OCI-LY3 (cell line): Measurements from ENCODE around the gene SCN8A.

Experiments used
- H2AFZ ChIP-seq: fragments of 200-600, 300-600 bp; shearing (Covaris generic); 2 replicates; pipeline ENCODE4 v1.6.0; 2014; ENCODE audit warnings: antibody characterized with exemption, low read depth, low read length
- H3K27ac ChIP-seq: fragments of 200-600, 300-600 bp; sonication (generic); 2 replicates; pipeline ENCODE4 v1.5.1; 2014; ENCODE audit warnings: mild to moderate bottlenecking, low read length, moderate library complexity, mixed read lengths
- H3K27me3 ChIP-seq: fragments of 200-600, 300-600 bp; sonication (generic); 2 replicates; pipeline ENCODE4 v1.6.1; 2014; ENCODE audit warnings: low read depth, low read length, mixed read lengths
- H3K36me3 ChIP-seq: fragments of 200-600, 300-600 bp; sonication (generic); replicated peaks from 2 replicates; pipeline ENCODE3; 2014; ENCODE audit warnings: low read depth, low read length, mixed read lengths
- H3K4me1 ChIP-seq: fragments of 300-600, 200-600 bp; sonication (generic); 2 replicates; pipeline ENCODE4 v1.6.1; 2014; ENCODE audit warnings: low read length, mixed read lengths
- H3K4me2 ChIP-seq: fragments of 200-600, 300-600 bp; sonication (generic); 2 replicates; pipeline ENCODE4 v1.6.1; 2014; ENCODE audit warnings: low read length, mixed read lengths
- H3K4me3 ChIP-seq: fragments of 300-600, 200-600 bp; sonication (generic); 2 replicates; pipeline ENCODE4 v1.5.1; 2014; ENCODE audit warnings: antibody characterized with exemption, mild to moderate bottlenecking, low read length, moderate library complexity
- H3K79me2 ChIP-seq: fragments of 300-600, 200-600 bp; shearing (Covaris generic); 2 replicates; pipeline ENCODE4 v1.6.1; 2014; ENCODE audit warnings: mild to moderate bottlenecking, low read length, mixed read lengths
- H3K9ac ChIP-seq: fragments of 300-600, 200-600 bp; shearing (Covaris generic); 2 replicates; pipeline ENCODE4 v1.6.0; 2014; ENCODE audit warnings: mild to moderate bottlenecking, low read length, moderate library complexity
- H3K9me3 ChIP-seq: fragments of 200-600, 300-600 bp; shearing (Covaris generic); 2 replicates; pipeline ENCODE4 v1.6.1; 2014; ENCODE audit warnings: low read length, mixed read lengths; ENCODE audit not compliant: insufficient read depth
- H4K20me1 ChIP-seq: fragments of 200-600, 300-600 bp; sonication (generic); 2 replicates; pipeline ENCODE4 v1.6.1; 2016; ENCODE audit warnings: low read length, mixed read lengths; ENCODE audit not compliant: insufficient read depth
- EZH2phosphoT487 ChIP-seq: fragments of 200-600 bp; shearing (Covaris generic); IDR thresholded peaks from 2 replicates; pipeline ENCODE4 v1.6.1; 2018; ENCODE audit warnings: antibody characterized with exemption, mixed run types, low read depth
- TF ChIP-seq, protein P1 (sequence below): fragments of 200-600, 300-600 bp; sonication (generic); IDR thresholded peaks from 2 replicates; pipeline ENCODE4 v1.5.1; 2014; ENCODE audit warnings: antibody characterized with exemption, low read length, low read depth

SCN8A gene

DNA sequence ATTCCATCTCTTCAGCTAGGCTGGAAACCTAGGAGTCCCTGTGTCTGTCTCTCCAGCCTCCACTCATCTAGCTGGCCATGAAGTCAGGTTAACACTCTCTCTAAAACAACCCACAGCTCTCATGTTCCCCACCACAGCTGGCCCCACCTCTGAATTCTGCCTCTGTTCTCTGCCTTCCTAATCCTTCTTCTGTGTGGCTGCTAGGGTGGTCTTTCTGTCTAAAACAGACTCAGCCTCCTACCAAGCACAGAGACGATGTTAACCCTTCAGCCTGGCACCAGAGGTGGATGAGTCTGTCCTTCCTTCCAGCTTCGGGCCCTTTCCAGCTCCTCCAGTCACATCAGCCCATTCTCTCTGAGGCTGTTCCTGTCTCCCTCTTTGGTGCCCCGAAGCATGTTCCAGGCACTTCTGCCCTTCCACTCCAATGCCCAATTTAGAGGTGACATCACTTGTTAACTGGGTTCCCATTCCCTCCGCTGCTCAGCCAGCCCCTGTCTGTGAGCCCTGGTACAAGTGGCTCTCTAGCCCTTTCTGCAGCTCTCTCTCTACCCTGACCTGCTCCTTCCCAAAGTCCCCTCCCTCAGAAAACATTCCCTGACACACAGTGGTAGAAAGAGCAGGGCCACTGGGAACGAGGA lies 248.4 kb downstream of the SCN8A start:
- Histone ChIP-seq H3K4me1 (no peaks in the 10 kb centered on the region), H3K27me3 (peaks cover 64% of the 10 kb centered on the region), H3K9me3 (no peaks in the 10 kb centered on the region)

DNA sequence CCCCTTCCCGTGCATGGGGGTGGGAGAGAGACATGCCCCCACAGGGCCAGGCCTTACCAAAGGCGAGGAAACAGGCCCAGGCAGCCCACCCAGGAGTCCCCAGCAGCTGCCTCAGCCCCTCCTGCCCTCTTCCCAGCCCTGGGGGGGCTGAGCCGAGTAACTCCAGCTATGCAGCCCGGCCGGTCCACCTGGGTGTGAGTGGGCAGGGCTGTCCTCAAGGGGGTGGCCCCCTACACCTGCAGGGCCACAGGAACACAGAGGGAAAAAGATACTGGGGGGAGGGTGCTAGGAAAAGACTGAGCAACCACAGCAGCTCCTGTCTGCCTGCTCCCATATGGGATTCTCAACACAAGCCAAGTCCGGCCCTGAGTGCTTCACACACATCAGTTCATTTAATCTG lies 249.9 kb downstream of the SCN8A start:
- H3K36me3 ChIP-seq = no peaks in the 10 kb centered on the region
- no peak overlapping the region for H3K27ac ChIP-seq
- H3K9ac ChIP-seq = no peak overlapping the region
- H3K79me2 ChIP-seq = no peaks in the 10 kb centered on the region
- TF ChIP-seq EZH2phosphoT487 = no peak
- TF ChIP-seq, protein P1, sequence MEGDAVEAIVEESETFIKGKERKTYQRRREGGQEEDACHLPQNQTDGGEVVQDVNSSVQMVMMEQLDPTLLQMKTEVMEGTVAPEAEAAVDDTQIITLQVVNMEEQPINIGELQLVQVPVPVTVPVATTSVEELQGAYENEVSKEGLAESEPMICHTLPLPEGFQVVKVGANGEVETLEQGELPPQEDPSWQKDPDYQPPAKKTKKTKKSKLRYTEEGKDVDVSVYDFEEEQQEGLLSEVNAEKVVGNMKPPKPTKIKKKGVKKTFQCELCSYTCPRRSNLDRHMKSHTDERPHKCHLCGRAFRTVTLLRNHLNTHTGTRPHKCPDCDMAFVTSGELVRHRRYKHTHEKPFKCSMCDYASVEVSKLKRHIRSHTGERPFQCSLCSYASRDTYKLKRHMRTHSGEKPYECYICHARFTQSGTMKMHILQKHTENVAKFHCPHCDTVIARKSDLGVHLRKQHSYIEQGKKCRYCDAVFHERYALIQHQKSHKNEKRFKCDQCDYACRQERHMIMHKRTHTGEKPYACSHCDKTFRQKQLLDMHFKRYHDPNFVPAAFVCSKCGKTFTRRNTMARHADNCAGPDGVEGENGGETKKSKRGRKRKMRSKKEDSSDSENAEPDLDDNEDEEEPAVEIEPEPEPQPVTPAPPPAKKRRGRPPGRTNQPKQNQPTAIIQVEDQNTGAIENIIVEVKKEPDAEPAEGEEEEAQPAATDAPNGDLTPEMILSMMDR = no peak
- peaks cover 74% of the 10 kb centered on the region for H3K27me3 ChIP-seq
- H2AFZ ChIP-seq = no peak overlapping the region
- H4K20me1 ChIP-seq = no peaks in the 10 kb centered on the region
- H3K4me1 ChIP-seq = no peaks in the 10 kb centered on the region
- no peak overlapping the region for H3K4me2 ChIP-seq
- H3K4me3 ChIP-seq = no peak overlapping the region
- no peaks in the 10 kb centered on the region for H3K9me3 ChIP-seq

More for the DNA sequence above, 248.4 kb downstream of the SCN8A start:
- Histone ChIP-seq H2AFZ (no peak overlapping the region), H3K79me2 (no peaks in the 10 kb centered on the region), H4K20me1 (no peaks in the 10 kb centered on the region), H3K4me2 (no peak overlapping the region), H3K4me3 (no peak overlapping the region), H3K9ac (no peak overlapping the region), H3K36me3 (no peaks in the 10 kb centered on the region), H3K27ac (no peak overlapping the region)
- TF ChIP-seq EZH2phosphoT487 = no peak
- TF ChIP-seq, protein P1 = no peak

DNA sequence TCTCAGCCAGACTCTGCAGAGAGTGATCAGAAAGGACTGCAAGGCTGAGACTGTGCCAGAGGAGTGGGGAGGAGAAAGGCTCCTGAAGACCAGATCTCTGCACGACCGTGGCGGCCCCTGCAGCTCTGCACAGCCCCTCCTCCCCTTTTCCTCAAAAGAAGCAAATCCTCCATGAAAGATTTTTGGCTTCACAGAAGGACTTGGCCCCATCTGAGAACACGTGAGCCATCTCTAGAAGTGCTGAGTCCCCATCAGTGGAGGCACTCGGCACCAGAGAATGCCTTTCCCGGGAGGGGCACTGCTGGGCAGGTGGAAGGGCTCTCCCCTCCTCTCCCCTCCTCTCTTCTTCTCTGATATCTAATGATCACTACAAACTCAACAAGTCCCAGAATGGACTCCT lies 250.7 kb downstream of the SCN8A start:
- no peaks in the 10 kb centered on the region for H3K9me3 ChIP-seq
- TF ChIP-seq, protein P1 = no peak
- TF ChIP-seq EZH2phosphoT487 = no peak
- no peaks in the 10 kb centered on the region for H4K20me1 ChIP-seq
- H3K4me3 ChIP-seq = no peak overlapping the region
- H2AFZ ChIP-seq = no peak overlapping the region
- H3K36me3 ChIP-seq = no peaks in the 10 kb centered on the region
- H3K79me2 ChIP-seq = no peaks in the 10 kb centered on the region
- H3K9ac ChIP-seq = no peak overlapping the region
- H3K4me1 ChIP-seq = no peaks in the 10 kb centered on the region
- no peak overlapping the region for H3K4me2 ChIP-seq
- H3K27me3 ChIP-seq = peaks cover 74% of the 10 kb centered on the region
- no peak overlapping the region for H3K27ac ChIP-seq

DNA sequence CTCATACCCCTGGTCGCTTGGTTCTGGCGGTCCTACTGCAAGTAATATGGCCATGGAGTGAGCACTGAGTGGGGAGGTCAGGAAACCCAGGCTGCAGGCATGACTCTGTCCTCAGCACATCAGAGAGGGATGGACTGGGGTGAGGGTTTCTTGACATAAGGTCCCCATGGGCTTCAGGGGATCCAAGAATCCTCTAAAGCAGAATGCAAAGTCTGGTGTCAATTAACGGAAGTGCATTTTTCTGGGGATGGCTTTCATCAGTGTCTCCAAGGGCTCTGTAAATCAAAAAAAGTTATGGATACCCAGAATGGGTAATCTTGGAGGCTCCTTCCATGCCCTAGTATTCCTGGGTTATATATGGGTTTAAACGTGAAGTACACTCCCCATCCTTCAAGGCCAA lies 253.8 kb downstream of the SCN8A start:
- H2AFZ ChIP-seq = no peak overlapping the region
- H3K36me3 ChIP-seq = no peaks in the 10 kb centered on the region
- H3K27me3 ChIP-seq = peaks cover 48% of the 10 kb centered on the region
- no peaks in the 10 kb centered on the region for H4K20me1 ChIP-seq
- no peak overlapping the region for H3K9ac ChIP-seq
- no peak overlapping the region for H3K4me3 ChIP-seq
- H3K9me3 ChIP-seq = no peaks in the 10 kb centered on the region
- H3K27ac ChIP-seq = no peak overlapping the region
- TF ChIP-seq, protein P1 = no peak
- no peak for TF ChIP-seq EZH2phosphoT487
- H3K79me2 ChIP-seq = no peaks in the 10 kb centered on the region
- H3K4me2 ChIP-seq = no peak overlapping the region
- H3K4me1 ChIP-seq = no peaks in the 10 kb centered on the region
